HepG2 (cell line): ENCODE measurements around the gene ZNF292. TPM values are rescaled to one million over a fixed set of nuclear protein-coding genes. Genes with fewer than 3 reads are reported as not detected.

Experiments used
- DMAP1 ChIP-seq: IDR thresholded peaks from 2 replicates; pipeline ENCODE4 v1.6.1; 2016
- EEA1 ChIP-seq: sonication (generic); formaldehyde crosslinking; IDR thresholded peaks from 2 replicates; pipeline ENCODE4 v1.5.1; 2020; ENCODE audit warnings: mild to moderate bottlenecking, missing genetic modification reagents, borderline replicate concordance
- HOXA9 ChIP-seq: sonication (generic); formaldehyde crosslinking; IDR thresholded peaks from 2 replicates; pipeline ENCODE4 v1.8.1; 2022; ENCODE audit warnings: missing genetic modification reagents, mild to moderate bottlenecking, moderate library complexity, borderline replicate concordance
- KDM4B ChIP-seq: sonication (generic); formaldehyde crosslinking; IDR thresholded peaks from 2 replicates; pipeline ENCODE4 v1.4.0; 2020; ENCODE audit warnings: missing genetic modification reagents
- MIER3 ChIP-seq: IDR thresholded peaks from 2 replicates; pipeline ENCODE4 v1.6.1; 2016; ENCODE audit warnings: missing compliant biosample characterization, borderline replicate concordance
- NFE2L1 ChIP-seq: sonication (generic); formaldehyde crosslinking; IDR thresholded peaks from 2 replicates; pipeline ENCODE4 v1.4.0; 2020; ENCODE audit warnings: missing genetic modification reagents, mild to moderate bottlenecking, borderline replicate concordance
- NFIC ChIP-seq: IDR thresholded peaks from 2 replicates; pipeline ENCODE4 v1.6.1; 2012; ENCODE audit warnings: mild to moderate bottlenecking, low read length, inconsistent platforms
- RELA ChIP-seq: sonication (generic); formaldehyde crosslinking; IDR thresholded peaks from 2 replicates; pipeline ENCODE4 v1.4.0; 2020; ENCODE audit warnings: missing genetic modification reagents
- SOX13 ChIP-seq, 3 experiments: fragments of 450-650 bp in 1 of 3; sonication (generic) in 1 of 3; formaldehyde crosslinking in 1 of 3; IDR thresholded peaks in 2 of 3; conservative IDR thresholded peaks in 1 of 3; 2 replicates each; pipeline versions ENCODE4 v1.5.0 to v1.6.1; 2016 to 2020; ENCODE audit warnings: antibody characterized with exemption in 1 of 3, mild to moderate bottlenecking in 1 of 3, missing compliant biosample characterization in 1 of 3, missing genetic modification reagents in 1 of 3, moderate library complexity in 1 of 3
- TBX3 ChIP-seq: fragments of 450-650 bp; IDR thresholded peaks from 2 replicates; pipeline ENCODE4 v1.6.1; 2017; ENCODE audit warnings: antibody characterized with exemption, mild to moderate bottlenecking, inconsistent platforms, borderline replicate concordance
- ZNF20 ChIP-seq: sonication (generic); formaldehyde crosslinking; IDR thresholded peaks from 2 replicates; pipeline ENCODE4 v1.4.0; 2020; ENCODE audit warnings: mild to moderate bottlenecking, moderate library complexity, missing genetic modification reagents
- ZNF772 ChIP-seq: sonication (generic); formaldehyde crosslinking; IDR thresholded peaks from 2 replicates; pipeline ENCODE4 v1.5.0; 2020; ENCODE audit warnings: mild to moderate bottlenecking, missing genetic modification reagents
- polyA plus RNA-seq, 8 experiments: library from polyadenylated mRNA; depleted of rRNA in 3 of 8; stranded (reverse) in 7 of 8; unstranded in 1 of 8; fragments of >200 nt; fragmentation: Illumina TruSeq in 4 of 8; extraction: Trizol in 4 of 8; gene quantifications; 2 replicates each; pipeline versions ENCODE4 v1.2.1 to v1.2.3, GENCODE V29; 2011 to 2016; ENCODE audit warnings: low read depth in 4 of 8, missing spikeins in 1 of 8, mixed read lengths in 1 of 8; ENCODE audit not compliant: insufficient read depth in 1 of 8
- total RNA-seq, 5 experiments: library from RNA; depleted of rRNA; stranded (reverse); fragments of >200 nt; fragmentation: Illumina TruSeq; extraction: Trizol; gene quantifications; 2 replicates each; pipeline ENCODE4 v1.2.3, GENCODE V29; 2016; ENCODE audit warnings: low read depth in 1 of 5
- TF ChIP-seq, protein P1 (sequence below): sonication (generic); formaldehyde crosslinking; IDR thresholded peaks from 2 replicates; pipeline ENCODE4 v1.9.0; 2021; ENCODE audit warnings: missing genetic modification reagents, borderline replicate concordance
- TF ChIP-seq, protein P2 (sequence below): sonication (generic); formaldehyde crosslinking; IDR thresholded peaks from 2 replicates; pipeline ENCODE4 v1.5.0; 2020; ENCODE audit warnings: missing genetic modification reagents, mild to moderate bottlenecking, borderline replicate concordance
- TF ChIP-seq, protein P3 (sequence below): sonication (generic); formaldehyde crosslinking; IDR thresholded peaks from 2 replicates; pipeline ENCODE4 v1.9.0; 2022; ENCODE audit warnings: low read depth, missing genetic modification reagents
- TF ChIP-seq, protein P4 (sequence below): sonication (generic); formaldehyde crosslinking; IDR thresholded peaks from 2 replicates; pipeline ENCODE4 v1.8.0; 2022; ENCODE audit warnings: missing genetic modification reagents, mild to moderate bottlenecking, borderline replicate concordance
- TF ChIP-seq, protein P5 (sequence below): sonication (generic); formaldehyde crosslinking; IDR thresholded peaks from 2 replicates; pipeline ENCODE4 v1.9.0; 2021; ENCODE audit warnings: missing genetic modification reagents, borderline replicate concordance
- TF ChIP-seq, protein P6 (sequence below): IDR thresholded peaks from 2 replicates; pipeline ENCODE4 v1.6.1; 2016; ENCODE audit warnings: low read depth, control low read depth

The ZNF292 gene
- total and polyA plus RNA-seq, 2 of the 13 experiments (the other 11 are each of a cell fraction or from before 2014, with no cell fraction given), result 9.9 to 12.8 TPM

DNA sequence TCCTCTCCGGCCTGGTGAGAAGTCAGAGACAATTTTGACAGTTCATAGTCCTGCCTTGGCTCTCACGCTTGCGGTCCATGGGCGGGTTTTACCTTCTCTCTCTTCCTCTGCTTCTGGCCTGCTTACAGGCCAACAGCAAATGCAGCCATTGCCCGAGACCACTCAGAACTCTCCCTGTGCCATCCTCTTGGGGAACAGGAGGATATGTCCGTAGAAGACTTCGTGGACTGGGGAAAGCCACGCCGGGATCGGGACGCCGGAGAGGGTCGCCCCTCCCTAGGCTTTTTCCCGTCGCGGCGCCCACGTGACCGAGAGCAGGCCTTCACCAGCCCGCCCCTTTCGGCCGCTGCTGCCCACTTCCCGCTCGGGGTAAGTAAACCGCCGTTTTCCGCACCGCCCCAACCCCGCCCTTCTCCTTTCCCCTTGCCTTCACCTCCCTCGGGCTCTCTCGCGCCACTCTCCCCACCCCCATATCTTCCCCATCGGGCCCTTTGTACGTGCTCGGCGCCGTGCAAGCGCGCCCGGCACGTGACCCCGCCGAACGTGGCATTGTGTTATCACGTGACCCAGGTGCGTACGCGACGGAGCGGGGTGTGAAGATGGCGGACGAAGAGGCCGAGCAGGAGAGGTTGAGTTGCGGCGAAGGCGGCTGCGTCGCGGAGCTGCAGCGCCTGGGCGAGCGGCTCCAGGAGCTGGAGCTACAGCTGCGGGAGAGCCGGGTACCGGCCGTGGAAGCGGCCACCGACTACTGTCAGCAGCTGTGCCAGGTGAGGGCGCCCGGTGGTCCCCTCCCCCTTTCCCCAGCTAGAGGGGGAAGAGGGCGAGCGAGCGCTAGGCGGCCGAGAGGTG lies at the start of gene ZNF292 (continued):
- TF ChIP-seq, protein P1, sequence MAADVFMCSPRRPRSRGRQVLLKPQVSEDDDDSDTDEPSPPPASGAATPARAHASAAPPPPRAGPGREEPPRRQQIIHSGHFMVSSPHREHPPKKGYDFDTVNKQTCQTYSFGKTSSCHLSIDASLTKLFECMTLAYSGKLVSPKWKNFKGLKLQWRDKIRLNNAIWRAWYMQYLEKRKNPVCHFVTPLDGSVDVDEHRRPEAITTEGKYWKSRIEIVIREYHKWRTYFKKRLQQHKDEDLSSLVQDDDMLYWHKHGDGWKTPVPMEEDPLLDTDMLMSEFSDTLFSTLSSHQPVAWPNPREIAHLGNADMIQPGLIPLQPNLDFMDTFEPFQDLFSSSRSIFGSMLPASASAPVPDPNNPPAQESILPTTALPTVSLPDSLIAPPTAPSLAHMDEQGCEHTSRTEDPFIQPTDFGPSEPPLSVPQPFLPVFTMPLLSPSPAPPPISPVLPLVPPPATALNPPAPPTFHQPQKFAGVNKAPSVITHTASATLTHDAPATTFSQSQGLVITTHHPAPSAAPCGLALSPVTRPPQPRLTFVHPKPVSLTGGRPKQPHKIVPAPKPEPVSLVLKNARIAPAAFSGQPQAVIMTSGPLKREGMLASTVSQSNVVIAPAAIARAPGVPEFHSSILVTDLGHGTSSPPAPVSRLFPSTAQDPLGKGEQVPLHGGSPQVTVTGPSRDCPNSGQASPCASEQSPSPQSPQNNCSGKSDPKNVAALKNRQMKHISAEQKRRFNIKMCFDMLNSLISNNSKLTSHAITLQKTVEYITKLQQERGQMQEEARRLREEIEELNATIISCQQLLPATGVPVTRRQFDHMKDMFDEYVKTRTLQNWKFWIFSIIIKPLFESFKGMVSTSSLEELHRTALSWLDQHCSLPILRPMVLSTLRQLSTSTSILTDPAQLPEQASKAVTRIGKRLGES (CRISPR knock-in tag), result peak; percentile 75; the same call in 1 of the 2 replicates
- TF ChIP-seq MIER3 (CRISPR knock-in tag) (peak; percentile 88; the same call in 1 of the 2 replicates), KDM4B (CRISPR knock-in tag) (no peak; the same call in 1 of the 2 replicates), HOXA9 (peak; percentile 99), TBX3 (peak; percentile 94), ZNF772 (CRISPR knock-in tag) (peak; percentile 78; the same call in 1 of the 2 replicates), EEA1 (CRISPR knock-in tag) (no peak; the same call in 1 of the 2 replicates), NFIC (no peak), DMAP1 (peak; percentile 100), RELA (CRISPR knock-in tag) (no peak), SOX13 (IDR thresholded peaks at IDR 0.05) (peak; percentile 98), SOX13 (CRISPR knock-in tag; conservative IDR thresholded peaks at IDR 0.05 in 1 of 2, IDR thresholded peaks at IDR 0.05 in 1 of 2) (peak in 1 of 2 experiments; percentile 97; a peak in 2 of 4 replicates), NFE2L1 (CRISPR knock-in tag) (no peak), ZNF20 (CRISPR knock-in tag) (0 out of 2 replicates have a peak, but pooled peaks have one; percentile 59)
- TF ChIP-seq, protein P2, sequence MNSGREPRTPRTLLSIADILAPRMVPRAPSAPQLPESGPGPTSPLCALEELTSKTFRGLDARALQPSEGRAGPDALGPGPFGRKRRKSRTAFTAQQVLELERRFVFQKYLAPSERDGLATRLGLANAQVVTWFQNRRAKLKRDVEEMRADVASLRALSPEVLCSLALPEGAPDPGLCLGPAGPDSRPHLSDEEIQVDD, result no peak; the same call in 1 of the 2 replicates
- TF ChIP-seq, protein P3, sequence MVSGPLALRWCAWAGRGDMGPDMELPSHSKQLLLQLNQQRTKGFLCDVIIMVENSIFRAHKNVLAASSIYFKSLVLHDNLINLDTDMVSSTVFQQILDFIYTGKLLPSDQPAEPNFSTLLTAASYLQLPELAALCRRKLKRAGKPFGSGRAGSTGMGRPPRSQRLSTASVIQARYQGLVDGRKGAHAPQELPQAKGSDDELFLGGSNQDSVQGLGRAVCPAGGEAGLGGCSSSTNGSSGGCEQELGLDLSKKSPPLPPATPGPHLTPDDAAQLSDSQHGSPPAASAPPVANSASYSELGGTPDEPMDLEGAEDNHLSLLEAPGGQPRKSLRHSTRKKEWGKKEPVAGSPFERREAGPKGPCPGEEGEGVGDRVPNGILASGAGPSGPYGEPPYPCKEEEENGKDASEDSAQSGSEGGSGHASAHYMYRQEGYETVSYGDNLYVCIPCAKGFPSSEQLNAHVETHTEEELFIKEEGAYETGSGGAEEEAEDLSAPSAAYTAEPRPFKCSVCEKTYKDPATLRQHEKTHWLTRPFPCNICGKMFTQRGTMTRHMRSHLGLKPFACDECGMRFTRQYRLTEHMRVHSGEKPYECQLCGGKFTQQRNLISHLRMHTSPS (CRISPR knock-in tag), result peak; percentile 82
- TF ChIP-seq, protein P4, sequence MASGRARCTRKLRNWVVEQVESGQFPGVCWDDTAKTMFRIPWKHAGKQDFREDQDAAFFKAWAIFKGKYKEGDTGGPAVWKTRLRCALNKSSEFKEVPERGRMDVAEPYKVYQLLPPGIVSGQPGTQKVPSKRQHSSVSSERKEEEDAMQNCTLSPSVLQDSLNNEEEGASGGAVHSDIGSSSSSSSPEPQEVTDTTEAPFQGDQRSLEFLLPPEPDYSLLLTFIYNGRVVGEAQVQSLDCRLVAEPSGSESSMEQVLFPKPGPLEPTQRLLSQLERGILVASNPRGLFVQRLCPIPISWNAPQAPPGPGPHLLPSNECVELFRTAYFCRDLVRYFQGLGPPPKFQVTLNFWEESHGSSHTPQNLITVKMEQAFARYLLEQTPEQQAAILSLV (CRISPR knock-in tag), result peak; percentile 89
- TF ChIP-seq, protein P5, sequence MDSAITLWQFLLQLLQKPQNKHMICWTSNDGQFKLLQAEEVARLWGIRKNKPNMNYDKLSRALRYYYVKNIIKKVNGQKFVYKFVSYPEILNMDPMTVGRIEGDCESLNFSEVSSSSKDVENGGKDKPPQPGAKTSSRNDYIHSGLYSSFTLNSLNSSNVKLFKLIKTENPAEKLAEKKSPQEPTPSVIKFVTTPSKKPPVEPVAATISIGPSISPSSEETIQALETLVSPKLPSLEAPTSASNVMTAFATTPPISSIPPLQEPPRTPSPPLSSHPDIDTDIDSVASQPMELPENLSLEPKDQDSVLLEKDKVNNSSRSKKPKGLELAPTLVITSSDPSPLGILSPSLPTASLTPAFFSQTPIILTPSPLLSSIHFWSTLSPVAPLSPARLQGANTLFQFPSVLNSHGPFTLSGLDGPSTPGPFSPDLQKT, result no peak; the same call in 1 of the 2 replicates
- TF ChIP-seq, protein P6, sequence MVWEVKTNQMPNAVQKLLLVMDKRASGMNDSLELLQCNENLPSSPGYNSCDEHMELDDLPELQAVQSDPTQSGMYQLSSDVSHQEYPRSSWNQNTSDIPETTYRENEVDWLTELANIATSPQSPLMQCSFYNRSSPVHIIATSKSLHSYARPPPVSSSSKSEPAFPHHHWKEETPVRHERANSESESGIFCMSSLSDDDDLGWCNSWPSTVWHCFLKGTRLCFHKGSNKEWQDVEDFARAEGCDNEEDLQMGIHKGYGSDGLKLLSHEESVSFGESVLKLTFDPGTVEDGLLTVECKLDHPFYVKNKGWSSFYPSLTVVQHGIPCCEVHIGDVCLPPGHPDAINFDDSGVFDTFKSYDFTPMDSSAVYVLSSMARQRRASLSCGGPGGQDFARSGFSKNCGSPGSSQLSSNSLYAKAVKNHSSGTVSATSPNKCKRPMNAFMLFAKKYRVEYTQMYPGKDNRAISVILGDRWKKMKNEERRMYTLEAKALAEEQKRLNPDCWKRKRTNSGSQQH (CRISPR knock-in tag), result peak; percentile 90
